GM21786 (cell line): ENCODE data around the gene FAT4.

ENCODE experiments used
- ATAC-seq: cut with Tn5 transposase; IDR thresholded peaks from one replicate; pipeline ENCODE4 v1.9.1; 2021; ENCODE audit not compliant: unreplicated experiment

Gene FAT4

GRCh38 chr4:125316401-125316790 lies 1.6 kb downstream of the FAT4 start:
- no peak for ATAC-seq

DNA sequence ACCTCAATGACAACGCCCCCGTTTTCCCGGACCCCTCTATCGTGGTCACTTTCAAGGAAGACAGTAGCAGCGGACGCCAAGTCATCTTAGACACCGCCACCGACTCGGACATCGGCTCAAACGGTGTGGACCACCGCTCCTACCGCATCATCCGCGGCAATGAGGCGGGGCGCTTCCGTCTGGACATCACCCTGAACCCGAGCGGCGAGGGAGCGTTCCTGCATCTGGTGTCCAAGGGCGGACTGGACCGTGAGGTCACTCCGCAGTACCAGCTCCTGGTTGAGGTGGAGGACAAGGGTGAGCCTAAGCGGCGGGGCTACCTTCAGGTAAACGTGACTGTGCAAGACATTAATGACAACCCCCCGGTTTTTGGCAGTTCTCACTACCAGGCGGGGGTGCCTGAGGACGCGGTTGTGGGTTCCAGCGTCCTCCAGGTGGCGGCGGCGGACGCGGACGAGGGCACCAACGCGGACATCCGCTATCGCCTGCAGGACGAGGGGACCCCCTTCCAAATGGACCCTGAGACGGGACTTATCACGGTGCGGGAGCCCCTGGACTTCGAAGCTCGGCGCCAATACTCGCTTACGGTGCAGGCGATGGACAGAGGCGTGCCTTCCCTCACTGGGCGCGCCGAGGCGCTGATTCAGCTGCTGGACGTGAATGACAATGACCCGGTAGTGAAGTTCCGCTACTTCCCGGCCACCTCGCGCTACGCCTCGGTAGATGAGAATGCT lies 2.2 kb downstream of the FAT4 start:
- ATAC-seq, result no peak

DNA sequence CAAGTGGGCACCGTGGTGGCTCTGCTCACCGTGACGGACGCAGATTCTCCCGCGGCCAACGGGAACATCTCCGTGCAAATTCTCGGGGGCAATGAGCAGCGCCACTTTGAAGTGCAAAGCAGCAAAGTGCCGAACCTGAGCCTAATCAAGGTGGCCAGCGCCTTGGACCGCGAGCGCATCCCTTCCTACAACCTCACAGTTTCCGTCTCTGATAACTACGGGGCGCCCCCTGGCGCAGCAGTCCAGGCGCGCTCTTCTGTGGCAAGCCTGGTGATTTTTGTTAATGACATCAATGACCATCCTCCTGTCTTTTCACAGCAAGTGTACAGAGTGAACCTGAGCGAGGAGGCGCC lies 2.7 kb downstream of the FAT4 start:
- no peak for ATAC-seq

- ATAC-seq, result no peak
Measured at GRCh38 chr4:125319311-125319710, 4.6 kb downstream of the FAT4 start.

GRCh38 chr4:125321709-125322365 lies 7.1 kb downstream of the FAT4 start:
- ATAC-seq, result no peak

GRCh38 chr4:125322366-125322730 lies 7.6 kb downstream of the FAT4 start:
- no peak for ATAC-seq

- no peak for ATAC-seq
Measured at GRCh38 chr4:125323654-125324053, 8.9 kb downstream of the FAT4 start.

DNA sequence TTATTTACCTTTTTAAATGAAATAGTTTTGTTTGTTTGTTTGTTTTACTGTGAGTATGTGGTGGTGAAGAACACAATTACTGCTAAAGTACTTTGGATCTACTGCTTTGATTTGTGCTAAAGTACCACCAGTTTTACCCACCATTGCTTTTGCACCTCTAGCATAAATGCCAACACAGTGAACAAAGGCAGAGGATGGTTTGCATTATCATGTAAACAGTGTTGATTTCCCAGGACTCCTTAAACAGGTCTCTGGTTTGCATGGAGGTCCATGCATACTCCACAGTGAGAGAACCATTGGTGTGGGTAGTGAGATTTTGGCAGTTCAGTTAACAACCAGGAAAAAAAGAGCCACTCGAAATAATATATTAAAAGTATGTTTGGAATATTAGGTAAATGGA lies 11.0 kb downstream of the FAT4 start:
- no peak for ATAC-seq

DNA sequence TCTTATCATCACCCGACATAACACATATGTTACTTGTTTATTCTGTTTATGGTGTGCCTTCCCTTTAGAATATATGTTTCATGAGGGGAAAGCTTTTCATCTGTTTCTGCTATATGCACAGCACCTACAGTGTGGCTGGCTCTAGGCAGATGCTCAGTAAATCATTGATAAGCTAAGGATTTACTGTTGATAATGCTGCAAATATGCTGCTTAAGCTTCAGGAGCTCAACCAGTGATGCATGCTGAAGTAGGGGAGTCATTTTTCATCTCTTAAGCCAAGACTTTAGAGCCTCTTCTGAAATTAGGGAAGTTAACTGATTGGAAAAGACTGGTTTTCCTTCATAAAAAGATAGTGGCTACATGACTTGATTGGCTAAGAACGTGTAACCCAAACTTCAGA lies 16.4 kb downstream of the FAT4 start:
- no peak for ATAC-seq

DNA sequence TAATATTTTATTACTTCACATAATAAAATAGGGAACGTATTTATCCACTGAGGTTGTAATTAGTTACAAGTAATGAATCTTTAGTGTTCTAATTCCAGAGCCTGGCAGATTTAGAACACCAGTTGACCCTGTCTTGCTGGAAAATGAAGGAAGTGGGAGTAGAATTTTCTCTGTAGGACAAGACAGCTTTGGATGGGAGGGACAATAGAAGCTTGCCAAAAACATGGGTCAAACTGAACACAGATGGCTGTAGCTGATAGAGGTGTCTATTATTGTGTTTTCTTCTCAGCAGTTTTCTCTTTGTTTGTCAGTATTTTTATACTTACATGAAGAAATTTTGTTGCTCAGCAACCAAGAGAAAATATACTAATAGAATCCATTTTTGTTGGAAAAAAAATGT lies 20.2 kb downstream of the FAT4 start:
- ATAC-seq, result no peak

DNA sequence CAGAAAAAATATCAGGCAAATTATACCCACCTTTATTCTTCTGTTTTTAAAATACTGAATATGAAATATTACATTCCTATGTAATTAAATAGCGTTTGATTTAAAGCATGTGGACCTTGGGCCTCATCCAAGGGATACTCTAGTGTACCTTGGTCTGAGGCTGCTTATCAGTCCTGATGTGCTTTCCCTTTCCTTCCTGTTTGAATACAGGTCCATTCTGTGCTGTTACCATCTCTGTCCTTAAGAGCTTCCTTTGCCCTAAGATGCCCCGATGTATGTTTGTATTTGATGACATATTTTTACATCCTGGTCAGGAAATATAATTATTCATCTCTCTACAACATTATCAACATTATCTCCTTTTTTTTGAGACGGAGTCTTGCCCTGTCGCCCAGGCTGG lies 24.1 kb downstream of the FAT4 start:
- no peak for ATAC-seq

GRCh38 chr4:125344198-125344597 lies 29.4 kb downstream of the FAT4 start:
- ATAC-seq, result no peak

DNA sequence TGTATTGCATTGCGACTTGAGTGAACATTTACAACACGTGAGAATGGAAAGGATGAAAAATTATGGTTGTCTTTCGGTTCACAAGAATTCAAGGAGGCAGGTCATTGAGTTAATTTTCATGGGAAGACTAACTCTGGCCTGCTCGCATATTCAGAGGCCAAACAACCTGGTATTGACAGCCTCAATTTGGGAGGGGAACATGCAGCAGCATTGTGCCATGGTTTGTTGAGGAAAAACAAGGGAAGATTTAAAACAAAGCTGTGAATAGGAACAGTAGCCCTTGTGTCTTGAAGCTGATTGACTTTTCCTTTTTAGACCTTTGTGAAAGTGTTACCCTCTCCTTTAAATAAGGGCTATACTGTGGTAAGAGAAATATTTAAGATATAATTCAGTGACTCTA lies 31.9 kb downstream of the FAT4 start:
- no peak for ATAC-seq

GRCh38 chr4:125350470-125351135 lies 35.8 kb downstream of the FAT4 start:
- no peak for ATAC-seq

GRCh38 chr4:125352521-125352920 lies 37.8 kb downstream of the FAT4 start:
- no peak for ATAC-seq

DNA sequence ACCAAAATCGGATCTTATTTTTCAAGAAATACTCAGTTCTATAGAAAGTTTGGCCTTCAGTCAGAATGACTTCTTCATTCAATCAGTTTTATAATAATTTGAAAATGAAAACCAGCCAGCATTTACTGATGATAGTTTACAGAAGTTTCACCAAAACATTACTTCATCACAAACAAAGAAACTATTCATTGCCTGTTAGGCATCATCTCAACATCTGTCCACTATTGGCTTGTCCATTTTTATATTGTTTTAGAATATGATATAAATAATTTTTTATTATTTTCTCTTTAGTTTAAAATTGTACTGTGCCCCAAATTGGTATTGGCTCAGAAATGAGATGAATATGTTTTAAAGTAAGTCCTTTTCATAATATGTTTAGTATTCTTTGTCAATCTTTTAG lies 38.4 kb downstream of the FAT4 start:
- no peak for ATAC-seq

DNA sequence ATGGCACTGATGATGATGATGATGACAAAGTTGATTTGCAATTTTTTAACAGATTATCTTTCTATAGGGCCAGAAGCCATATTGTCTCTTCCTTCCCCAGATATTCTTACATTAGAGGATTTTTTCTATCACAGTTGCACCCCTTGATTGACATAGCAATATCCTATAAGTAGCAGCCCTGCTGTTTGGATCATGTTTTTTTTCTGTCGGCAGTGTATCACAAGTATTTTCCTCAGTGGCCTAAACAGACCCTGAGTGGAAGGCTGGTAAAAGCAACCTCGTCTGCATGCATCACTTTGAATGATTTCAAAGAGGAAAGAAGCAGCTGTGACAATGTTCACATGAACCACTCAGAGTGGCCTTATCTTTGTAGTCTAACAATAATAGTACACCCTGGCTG lies 41.0 kb downstream of the FAT4 start:
- ATAC-seq, result no peak

GRCh38 chr4:125357675-125358074 lies 42.9 kb downstream of the FAT4 start:
- no peak for ATAC-seq

GRCh38 chr4:125358453-125358852 lies 43.7 kb downstream of the FAT4 start:
- ATAC-seq, result no peak

- no peak for ATAC-seq
Measured at GRCh38 chr4:125359363-125359762, 44.6 kb downstream of the FAT4 start.

GRCh38 chr4:125359960-125360634 lies 45.3 kb downstream of the FAT4 start:
- ATAC-seq, result no peak

DNA sequence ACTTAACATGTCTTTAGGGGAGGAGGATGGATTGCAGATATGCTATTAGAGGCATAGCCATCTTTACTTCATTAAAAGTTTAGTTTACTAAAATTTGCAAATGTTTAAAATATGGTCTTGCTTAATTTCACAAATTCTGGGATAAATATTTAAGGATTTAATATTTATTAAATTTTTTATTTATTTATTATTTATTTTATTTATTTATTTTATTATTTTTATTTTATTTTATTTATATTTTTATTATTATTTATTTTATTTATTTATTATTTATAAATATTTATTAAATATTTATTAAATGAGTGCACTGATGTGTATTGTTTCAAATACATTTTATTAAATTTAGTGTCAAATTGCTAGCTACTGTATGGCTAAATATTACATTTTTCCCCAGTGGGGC lies 46.0 kb downstream of the FAT4 start:
- ATAC-seq, result no peak
